Embryonic facial prominence (tissue), 1 donor: ENCODE data around the gene LAMA5.
"Not testable (repeated sequence)": the region's sequence is repeated elsewhere in the genome, so short reads cannot be mapped to it uniquely, and the experiment has no call there.

ENCODE experiments used
- DNase-seq: peaks from one replicate; pipeline ENCODE4 v3.0.0-alpha.2; 2016; ENCODE audit errors: extremely low spot score

LAMA5 gene

DNA sequence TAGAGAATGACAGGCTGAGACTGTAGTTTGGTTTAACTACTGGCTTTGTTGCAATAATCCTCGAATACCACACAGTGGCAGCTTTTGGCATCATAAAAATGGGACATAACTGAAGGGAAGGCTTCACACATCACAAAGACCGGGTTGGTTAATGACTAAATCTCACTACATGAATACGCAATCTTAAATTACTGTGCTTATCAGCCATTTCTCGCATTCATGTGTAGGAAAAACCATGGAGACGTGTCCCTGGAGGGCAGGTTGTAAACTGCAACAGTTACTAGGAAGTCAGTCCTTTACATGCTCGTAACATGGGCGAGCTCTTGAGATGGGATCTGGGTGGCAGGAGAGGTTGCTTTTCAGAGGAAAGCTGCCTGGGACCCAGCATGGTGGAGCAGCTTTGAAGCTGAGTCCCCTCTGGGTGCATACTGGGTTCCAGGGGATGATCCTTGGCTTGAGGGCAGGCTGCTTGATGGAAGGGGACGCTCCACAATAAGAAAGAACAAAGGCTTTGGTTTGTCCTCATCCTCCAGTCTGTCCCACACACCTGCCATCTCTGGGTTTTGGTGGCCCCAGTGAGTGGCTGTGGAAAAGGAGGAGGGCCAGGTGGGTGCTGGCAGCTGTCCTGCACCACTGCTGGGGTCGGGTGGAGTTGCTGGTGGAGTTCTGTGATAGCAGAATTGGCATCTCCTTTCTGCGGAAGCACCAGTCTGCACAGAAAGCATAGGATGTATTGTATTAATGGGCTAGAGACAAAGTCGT is 21.9 kb upstream of the LAMA5 start:
- DNase-seq: no peak

DNA sequence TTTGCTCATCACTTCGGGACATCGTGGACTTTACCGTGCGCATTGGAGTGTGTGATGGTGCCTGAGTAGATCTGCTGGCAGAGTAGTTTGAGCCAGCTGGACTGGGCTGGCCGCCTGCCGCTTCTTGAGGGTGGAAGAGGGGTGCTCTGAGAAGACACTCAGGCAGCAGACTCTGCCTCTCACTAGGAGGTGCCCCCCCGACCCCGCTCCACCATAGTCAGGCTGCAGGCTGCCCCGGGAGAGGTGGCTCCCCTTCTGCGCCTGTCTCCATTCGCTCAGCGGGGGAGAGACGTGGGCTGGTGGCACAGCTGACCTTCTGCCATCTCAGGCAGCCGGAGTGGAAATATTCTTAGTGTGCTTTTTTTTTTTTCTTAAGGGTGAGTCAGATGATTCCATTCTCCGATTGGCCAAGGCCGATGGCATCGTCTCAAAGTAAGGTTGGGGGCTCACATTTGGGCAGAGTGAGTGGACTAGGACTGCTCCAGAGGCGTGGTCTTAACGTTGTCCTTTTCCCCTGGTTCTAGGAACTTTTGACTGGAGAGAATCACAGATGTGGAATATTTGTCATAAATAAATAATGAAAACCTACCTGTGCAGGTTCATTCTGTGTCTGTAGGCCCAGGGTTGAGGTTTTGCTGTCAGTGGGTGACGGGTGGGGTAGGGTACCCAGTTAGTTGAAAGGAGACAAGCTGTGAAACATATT is 21.0 kb upstream of the LAMA5 start:
- no peak for DNase-seq

DNA sequence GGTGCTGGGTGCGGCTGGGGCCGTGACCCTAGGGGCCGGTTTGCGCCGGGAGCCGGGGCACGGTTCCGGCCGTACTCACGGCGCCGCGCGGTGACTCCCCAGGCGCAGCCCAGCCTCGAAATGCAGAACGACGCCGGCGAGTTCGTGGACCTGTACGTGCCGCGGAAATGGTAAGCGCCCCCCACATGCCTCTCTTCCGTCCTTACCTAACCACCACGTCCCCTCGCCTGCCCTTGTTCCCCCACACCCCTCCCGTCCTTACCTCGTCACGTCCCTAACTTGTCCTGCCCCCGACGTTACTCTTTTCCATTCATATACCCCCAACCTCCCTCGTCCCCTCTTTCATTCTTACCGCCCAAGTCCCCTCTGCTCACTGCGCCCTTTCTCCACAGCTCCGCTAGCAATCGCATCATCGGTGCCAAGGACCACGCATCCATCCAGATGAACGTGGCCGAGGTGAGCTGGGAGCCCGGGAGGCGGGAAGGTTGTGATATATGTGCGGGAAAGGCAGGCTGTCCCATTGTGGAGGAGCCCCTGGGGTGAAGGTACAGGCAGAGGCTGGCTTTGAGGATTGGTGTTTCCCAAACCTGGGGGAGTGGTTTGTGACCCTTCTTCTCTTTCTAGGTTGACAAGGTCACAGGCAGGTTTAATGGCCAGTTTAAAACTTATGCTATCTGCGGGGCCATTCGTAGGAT is 20.3 kb upstream of the LAMA5 start:
- no peak for DNase-seq

DNA sequence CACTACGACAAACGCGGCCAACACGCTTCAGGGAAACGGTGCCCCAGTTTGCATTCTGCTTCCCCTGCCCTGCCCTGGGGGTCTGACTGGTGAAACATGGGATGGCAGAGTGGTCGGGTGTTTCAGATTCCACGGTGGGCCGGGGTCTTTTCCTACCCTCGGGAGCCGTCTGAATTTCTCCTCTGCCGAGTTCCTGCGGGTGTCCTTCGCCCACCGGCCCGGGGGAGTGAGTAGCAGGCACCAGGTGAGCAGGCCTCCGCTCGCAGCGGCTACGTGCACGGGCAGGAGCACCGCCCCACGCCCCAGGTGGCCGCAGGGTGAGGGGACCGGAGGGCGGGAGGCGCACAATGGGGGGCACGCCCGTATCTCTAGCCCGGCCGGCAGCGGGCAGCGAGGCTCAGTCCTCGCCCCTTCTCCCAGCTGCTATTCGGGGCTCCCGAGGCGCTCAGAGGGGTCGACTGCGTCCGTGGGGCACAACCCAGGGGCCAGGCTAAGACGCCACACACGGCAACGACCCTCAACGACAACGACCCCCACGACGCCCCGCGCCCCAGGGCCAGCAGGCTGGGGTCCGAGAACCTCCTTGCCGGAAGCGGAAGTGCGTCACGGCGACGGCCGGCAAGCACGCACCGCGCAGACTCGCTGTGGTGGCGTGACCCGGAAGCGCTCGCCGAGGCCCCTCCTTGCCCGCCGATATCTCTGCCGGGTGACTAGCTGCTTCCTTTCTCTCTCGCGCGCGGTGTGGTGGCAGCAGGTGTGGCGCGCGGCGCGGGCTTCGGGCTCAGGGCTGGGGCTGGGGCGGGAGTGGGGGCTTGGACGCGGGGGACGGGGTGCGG is 19.5 kb upstream of the LAMA5 start, which contains the start of gene RPS21:
Gene RPS21 (plus strand): TSS at position 721 of the 836 bp plus-strand sequence. CDS start 236 bp downstream, outside the sequence.
- peak; percentile 85 for DNase-seq

DNA sequence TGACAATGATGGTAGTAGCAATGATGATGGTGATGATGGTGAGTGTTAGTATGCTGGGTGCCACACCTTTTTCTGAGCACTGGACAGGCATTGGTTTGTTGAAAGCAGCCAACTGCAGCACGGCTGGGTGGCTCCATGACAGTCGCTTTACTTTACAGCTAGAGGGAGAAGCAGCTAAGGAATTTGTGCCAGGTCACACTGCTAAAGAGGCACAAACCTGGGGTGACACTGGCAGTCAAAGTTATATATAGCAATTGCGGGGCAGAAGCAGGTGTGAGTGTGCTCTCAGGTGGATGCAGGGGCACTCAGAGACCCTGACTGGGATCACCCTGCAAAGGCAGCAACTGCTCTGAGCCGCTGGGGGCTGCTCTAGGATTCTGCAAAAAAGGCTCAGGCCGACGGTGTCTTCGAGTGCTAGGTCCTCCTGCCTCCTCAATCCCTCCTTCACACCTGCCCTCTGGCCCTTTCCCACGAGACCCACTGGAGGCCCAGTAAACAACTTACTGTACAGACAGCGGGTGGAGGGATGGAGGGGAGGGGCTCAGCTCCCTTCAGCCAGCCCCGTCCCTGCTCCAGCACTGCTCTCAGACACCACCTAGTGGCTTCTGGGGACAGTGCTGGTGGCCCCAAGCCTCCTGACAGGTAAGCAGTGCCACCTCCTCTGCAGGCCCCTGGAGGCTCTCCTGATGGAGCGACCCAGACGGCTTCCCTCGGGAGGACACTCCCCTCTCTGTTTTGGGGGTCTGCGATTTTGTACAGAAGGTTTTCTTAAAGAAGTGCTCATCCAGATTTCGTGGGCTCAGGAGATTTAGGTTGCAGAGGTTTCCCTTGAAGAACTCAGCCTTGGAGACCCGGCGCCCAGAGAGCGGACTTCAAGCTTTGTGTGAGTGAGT is 15.4 kb upstream of the LAMA5 start:
- DNase-seq: no peak

DNA sequence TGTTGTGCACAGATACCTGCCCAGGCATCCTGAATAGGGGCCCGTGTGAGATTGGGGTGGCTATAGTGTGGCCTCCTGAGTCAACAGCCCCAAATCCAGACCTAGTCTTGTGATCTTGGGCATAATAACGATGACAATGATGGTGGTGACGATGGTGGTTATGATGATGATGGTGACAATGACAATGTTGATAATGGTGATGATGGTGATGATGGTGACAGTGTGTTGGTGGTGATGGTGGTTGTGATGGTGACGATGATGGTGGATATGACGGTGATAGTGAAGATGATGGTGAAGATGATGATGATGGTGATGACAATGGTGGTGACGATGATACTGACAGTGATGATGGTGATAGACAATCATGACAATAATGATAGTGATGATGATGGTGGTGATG is 14.7 kb upstream of the LAMA5 start:
- DNase-seq: no peak

DNA sequence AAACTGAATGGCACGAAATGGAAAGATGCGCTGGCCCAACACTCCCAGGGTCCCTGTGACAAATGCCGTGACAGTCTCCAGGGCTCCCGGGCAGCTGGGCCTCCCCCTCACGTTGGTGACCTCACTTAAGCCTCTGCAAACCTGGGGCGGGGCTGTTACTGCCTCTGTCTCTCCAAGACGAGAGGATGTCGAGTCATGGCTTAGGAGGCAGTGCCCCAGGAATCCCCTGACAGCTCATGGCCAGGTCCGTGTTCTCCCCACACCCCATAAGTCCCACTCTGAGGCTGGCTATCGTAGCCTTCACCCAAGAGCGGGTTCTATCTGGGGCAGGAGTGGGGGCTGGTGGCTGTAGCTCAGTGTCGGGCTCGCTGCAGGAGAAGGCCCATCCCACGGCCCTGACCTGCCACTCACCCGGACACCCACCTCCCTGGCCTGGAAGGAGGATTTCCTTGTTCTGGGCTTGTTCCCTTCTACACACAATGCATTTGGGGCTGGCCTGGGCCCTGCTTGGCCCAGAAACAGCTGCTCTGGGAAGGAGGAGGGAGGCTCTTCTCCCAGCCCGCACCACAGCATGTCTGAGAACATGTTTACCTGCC is 14.2 kb upstream of the LAMA5 start:
- DNase-seq: no peak

DNA sequence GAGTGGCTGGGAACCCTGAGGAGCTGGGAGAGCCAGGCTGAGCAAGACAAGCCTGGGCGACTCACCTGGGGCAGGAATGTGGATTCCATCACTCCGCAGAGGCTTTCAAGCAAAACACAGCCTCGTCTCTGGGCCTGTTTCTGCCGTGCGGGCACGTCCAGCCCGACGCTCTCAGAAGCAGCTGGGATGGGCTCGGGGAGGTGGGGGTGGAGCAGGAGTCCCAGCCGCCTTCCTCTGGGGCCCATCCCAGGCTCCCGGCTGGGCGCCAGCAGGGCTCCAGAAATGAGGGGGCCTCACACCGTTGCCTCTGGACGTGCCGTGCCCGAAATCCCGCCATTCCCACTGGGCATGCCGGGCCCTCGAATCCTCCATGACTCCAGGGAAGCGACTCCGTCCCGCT is 11.1 kb upstream of the LAMA5 start:
- DNase-seq: no peak

DNA sequence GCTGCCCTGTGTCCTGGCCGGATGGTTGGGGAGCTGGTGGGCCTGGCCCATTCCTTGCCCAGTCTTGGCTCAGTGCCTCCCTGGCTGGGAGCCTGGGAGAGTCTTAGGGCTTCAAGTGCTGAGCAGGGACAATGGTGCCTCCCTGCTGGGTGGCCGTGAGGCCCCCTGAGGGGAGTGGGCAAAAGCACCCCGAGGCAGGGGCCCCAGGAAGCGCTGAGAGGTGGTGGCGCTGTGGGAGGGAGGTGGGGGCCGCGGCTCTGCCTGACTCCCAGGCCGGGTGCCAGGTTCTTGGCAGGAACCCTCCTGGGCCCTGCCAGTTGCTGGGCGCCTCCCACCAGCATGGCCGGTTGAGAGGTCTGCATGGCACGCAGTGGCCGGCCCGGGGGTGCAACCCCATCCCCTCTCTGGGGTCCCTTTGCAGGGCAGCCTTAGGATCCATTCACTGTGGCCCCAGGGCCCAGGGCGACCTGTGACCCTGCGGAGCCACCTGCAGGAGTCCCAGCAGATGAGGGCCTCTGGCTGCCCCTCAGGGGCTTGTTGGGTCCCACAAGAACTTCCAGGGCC is 10.6 kb upstream of the LAMA5 start:
- no peak for DNase-seq

DNA sequence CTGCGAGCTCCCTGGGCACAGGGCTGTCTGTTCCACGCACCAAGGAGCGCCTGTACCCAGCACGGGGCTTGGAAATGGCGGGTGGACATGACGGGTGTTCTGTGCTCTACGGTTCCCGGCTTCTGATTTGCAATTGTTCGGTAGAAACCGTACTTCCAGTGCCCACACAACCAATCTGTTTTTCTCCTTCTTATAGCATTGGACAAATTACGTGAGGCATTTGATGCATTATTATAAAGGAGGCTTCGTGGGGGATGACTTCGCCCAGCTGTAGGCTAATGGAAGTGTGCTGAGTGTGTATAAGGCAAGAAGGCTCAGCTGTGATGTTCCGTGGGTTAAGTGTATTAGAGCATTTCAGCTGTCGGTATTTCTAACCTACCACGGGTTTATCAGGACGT is 10.0 kb upstream of the LAMA5 start:
- DNase-seq: no peak

DNA sequence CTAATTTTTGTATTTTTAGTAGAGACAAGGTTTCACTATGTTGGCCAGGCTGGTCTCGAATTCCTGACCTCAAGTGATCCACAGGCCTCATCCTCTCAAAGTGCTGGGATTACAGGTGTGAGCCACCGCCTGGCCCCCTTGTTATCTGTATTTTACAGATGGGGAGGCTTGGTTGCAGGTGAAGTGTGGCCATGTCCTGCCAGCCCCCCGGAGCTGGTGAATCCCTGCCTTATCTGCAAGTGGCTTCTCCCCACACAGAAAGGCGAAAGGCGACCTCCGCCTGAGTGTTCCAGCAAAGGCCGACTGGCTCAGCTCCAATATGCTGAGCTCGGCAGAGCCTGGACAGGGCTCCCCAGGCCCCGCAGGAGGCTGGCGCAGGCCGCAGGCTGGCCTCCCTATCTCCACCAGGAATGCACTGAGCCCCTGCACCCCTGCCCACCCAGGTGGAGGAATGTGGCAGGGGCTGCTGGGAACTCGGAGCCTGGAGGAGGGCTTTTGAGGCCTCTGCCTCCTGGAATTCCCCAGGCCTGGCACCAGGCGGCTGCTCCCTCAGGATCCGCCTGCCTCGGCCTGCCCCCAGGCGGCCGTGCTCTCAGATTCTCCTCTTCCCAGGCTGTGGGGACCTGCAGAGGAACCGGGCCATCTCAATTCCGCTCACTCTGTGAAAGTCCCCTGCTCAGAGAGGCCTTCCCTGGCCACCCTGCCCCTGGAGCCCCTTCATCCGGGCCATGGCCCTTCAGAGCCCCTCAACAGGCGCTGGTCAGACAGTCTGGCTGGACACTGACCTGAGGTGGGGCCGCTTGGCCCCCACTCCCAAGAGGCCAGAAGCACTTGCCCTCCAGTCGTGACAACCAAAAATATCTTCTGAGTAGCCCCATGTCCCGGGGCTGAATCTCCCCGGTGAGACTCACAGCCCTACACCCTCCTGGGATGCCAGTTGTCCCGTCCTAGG is 9.3 kb upstream of the LAMA5 start:
- no peak for DNase-seq

DNA sequence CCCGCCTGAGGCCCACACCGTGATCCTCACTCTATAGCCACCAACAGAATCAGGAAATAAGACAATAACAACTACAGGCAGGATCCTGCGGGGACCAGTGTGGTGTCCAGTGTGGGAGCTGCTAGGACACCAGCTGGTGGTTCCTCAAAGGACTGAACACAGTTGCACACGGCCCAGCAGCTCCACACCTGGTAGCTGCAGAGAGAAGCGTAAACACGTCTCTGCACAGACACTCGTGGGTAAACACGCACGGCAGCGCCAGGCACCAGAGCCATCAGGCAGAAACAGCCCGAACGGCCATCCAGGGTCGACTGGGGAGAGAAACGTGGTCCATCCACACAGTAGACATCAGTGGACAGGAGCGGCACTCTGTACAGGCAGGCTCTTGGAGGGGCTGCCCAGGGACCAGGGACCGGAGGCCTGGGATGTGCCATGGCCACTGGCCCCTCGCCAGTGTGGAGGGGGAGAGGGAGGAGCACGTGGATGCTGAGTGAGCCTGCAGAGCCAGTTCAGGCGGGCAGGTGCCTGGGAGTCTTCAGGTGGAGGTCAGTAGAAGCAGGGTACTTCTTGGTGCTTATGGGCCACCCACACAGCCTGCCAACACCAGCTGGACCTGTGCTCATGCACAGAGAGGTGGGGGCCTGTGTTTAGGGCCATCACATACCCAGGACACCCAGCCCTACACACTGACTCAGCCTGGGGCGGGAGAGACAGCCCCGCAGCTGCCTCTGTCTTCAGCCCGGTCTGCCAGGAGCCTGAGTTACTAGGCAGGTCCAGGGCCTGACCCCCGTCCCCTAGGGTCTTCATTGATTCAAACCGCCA is 7.4 kb upstream of the LAMA5 start:
- DNase-seq: no peak

DNA sequence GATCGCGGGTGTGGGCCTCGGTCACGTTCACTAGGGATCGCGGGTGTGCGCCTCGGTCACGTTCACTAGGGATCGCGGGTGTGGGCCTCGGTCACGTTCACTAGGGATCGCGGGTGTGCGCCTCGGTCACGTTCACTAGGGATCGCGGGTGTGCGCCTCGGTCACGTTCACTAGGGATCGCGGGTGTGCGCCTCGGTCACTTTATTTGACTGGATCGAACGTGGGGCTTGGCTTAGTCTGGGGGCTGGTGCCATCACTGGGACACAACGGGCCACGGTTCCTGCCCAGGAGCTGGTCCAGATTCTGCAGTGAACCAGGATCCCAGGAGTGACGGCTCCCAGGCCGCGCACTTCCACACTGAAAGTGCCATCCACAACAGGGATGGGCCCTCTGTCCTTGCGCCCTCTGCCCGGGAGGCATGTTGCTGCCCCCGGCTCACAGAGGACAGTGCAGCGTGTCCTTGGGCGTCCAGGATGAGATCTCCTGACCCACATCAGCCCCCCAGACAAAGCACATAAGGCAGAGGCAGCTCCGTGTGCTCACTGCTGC is 6.6 kb upstream of the LAMA5 start:
- DNase-seq: not testable (repeated sequence)

DNA sequence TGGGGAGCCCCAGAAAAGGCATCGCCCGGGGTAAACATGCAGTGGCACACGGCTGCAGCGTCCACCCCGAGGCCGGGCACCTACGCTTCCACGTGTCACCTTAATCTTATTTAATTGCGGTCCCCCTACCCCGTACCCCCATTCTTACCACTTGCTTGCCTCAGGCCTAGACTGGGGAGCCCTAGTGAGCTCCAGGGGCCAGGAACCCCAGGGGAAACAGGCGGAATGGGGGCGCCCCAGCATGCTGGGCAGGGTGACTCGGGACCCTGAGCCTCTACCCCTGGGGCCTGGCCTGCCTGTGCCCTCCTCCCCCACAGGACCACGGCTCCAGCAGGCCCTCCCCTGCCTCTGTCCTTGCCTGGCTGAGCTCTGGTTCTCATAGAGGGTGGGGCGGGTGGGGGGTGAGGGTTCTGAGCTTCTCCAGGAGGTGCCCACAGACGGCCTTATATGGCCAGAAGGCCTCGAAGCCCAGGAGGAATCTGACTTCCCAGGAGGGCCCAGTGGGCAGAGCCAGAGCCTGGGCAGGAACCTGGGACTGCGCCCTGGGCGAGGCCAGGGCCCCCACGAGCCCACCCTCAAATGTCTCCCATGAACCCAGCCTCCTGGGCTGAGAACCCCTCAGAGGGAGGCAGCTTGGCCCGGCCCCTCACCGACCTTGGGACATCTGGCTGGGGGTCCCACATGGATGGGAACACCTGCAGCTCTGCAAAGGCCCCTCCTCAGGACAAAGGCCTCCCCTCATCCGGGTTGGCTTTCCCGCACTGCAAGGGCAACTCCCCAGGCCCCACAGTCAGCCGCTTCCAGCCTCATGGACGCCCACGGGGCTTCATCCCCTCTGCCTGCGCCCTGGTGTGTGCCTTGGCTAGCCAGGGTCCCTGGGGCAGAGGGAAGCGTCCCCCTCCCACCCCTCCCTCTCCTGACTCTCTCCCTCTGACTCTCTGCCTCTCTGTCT is 5.2 kb upstream of the LAMA5 start:
- DNase-seq: no peak

DNA sequence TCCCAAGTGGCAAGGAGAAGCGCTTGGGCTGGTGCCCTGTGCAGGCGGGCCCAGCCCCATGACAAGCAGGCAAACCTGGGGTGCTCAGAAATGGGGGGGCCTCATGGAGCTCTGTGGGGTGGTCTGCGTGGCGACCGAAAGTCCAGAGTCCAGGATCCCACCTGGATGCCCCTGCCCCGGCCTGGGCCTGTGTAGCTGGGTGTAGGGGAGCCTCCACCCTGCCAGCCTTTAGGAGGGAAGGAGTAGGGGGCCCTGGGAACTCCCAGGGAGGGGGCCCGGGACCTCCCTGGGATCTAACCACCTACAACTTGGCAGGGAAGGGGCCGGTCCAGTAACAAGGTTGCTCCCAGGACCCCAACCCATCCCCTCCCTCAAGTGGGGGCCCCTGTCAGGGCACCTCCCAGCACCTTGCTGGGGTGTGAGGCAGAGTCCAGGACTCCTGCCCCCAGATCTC is 4.5 kb upstream of the LAMA5 start:
- no peak for DNase-seq

DNA sequence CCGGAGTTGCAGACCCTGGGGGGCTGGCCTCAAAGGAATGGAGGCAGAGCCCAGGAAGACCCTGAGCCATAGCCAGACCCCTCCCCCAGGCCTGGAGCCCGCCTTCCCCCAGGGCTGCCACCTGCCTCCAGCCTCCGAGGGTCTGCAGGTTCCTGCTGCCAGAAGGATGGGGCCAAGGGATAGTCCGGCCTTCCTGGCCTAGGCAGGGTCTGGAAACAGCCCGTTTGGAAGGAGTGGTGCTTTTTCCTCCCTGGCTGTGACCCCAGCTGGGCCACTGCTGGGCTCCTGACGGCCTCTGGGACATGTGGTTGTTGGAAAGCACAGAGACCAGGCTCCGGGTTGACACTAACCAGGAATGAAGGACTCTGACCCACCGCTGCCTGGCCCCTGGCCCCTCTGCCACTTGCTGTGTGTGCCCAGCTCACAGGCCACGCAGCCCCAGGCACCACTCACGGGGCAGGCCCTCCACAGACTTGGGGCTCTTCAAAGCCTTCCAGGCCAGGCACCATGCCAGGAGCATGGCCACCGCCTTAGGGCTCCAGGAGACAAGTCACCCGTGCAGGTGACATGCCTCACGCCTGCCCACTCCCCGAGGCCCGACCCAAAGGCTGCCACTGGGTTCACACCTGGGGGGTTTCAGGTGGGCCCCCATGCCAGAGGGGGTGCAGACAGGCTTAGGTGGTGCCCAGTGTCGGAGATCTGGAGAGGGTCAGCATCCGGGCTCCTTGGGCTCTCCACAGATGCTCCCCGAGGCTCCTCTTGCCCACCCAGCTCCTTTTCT is 3.9 kb upstream of the LAMA5 start:
- no peak for DNase-seq
